HepG2 (cell line): ENCODE results near the gene DCPS. TPM values are rescaled to one million over a fixed set of nuclear protein-coding genes. Genes with fewer than 3 reads are reported as not detected.

Source experiments
- AGO2 ChIP-seq: fragments of 200-400 bp; formaldehyde crosslinking; optimal IDR thresholded peaks from 2 replicates; pipeline ENCODE3; 2017; ENCODE audit warnings: mild to moderate bottlenecking, low read depth, low read length, moderate library complexity
- CHD4 ChIP-seq: fragments of 200-600 bp; sonication (generic); IDR thresholded peaks from 2 replicates; pipeline ENCODE4 v1.7.0; 2017; ENCODE audit warnings: mild to moderate bottlenecking, low read length, borderline replicate concordance
- EP300 ChIP-seq, 3 experiments: sonication (generic) in 1 of 3; formaldehyde crosslinking in 1 of 3; IDR thresholded peaks; 2 replicates each; pipeline versions ENCODE4 v1.5.1 to v1.6.1; 2011 to 2020; ENCODE audit warnings: low read depth in 2 of 3, low read length in 2 of 3, borderline replicate concordance in 1 of 3, improper control_type of control experiment in 1 of 3, mild to moderate bottlenecking in 1 of 3, missing genetic modification reagents in 1 of 3, moderate library complexity in 1 of 3
- HDAC1 ChIP-seq: sonication (generic); formaldehyde crosslinking; IDR thresholded peaks from 2 replicates; pipeline ENCODE4 v1.5.1; 2020; ENCODE audit warnings: mild to moderate bottlenecking, missing genetic modification reagents
- KLF16 ChIP-seq, 2 experiments: sonication (generic) in 1 of 2; formaldehyde crosslinking in 1 of 2; IDR thresholded peaks; 2 replicates each; pipeline versions ENCODE4 v1.6.1 to v1.8.0; 2016 to 2023; ENCODE audit warnings: missing genetic modification reagents in 2 of 2, missing compliant biosample characterization in 1 of 2
- MEIS1 ChIP-seq: sonication (generic); formaldehyde crosslinking; IDR thresholded peaks from 2 replicates; pipeline ENCODE4 v1.9.0; 2021; ENCODE audit warnings: mild to moderate bottlenecking, missing genetic modification reagents, moderate library complexity, borderline replicate concordance
- MEIS2 ChIP-seq: sonication (generic); formaldehyde crosslinking; IDR thresholded peaks from 2 replicates; pipeline ENCODE4 v1.9.0; 2021; ENCODE audit warnings: mild to moderate bottlenecking, missing genetic modification reagents
- SMAD1 ChIP-seq: sonication (generic); formaldehyde crosslinking; IDR thresholded peaks from 2 replicates; pipeline ENCODE4 v1.4.0; 2020; ENCODE audit warnings: missing genetic modification reagents, low read depth, mild to moderate bottlenecking, borderline replicate concordance
- SMAD3 ChIP-seq: sonication (generic); formaldehyde crosslinking; IDR thresholded peaks from 2 replicates; pipeline ENCODE4 v1.4.0; 2020; ENCODE audit warnings: missing genetic modification reagents
- ZNF263 ChIP-seq: sonication (generic); formaldehyde crosslinking; IDR thresholded peaks from 2 replicates; pipeline ENCODE4 v1.4.0; 2020; ENCODE audit warnings: missing genetic modification reagents
- ZNF451 ChIP-seq: sonication (generic); formaldehyde crosslinking; IDR thresholded peaks from 2 replicates; pipeline ENCODE4 v1.5.0; 2020; ENCODE audit warnings: mild to moderate bottlenecking, missing genetic modification reagents
- ZNF615 ChIP-seq: sonication (generic); formaldehyde crosslinking; IDR thresholded peaks from 2 replicates; pipeline ENCODE4 v1.5.0; 2020; ENCODE audit warnings: mild to moderate bottlenecking, missing genetic modification reagents, borderline replicate concordance
- polyA plus RNA-seq, 8 experiments: library from polyadenylated mRNA; depleted of rRNA in 3 of 8; stranded (reverse) in 7 of 8; unstranded in 1 of 8; fragments of >200 nt; fragmentation: Illumina TruSeq in 4 of 8; extraction: Trizol in 4 of 8; gene quantifications; 2 replicates each; pipeline versions ENCODE4 v1.2.1 to v1.2.3, GENCODE V29; 2011 to 2016; ENCODE audit warnings: low read depth in 4 of 8, missing spikeins in 1 of 8, mixed read lengths in 1 of 8; ENCODE audit not compliant: insufficient read depth in 1 of 8
- total RNA-seq, 5 experiments: library from RNA; depleted of rRNA; stranded (reverse); fragments of >200 nt; fragmentation: Illumina TruSeq; extraction: Trizol; gene quantifications; 2 replicates each; pipeline ENCODE4 v1.2.3, GENCODE V29; 2016; ENCODE audit warnings: low read depth in 1 of 5
- TF ChIP-seq, protein P1 (sequence below): sonication (generic); formaldehyde crosslinking; IDR thresholded peaks from 2 replicates; pipeline ENCODE4 v1.5.1; 2020; ENCODE audit warnings: missing genetic modification reagents, mild to moderate bottlenecking, borderline replicate concordance
- TF ChIP-seq, protein P2 (sequence below): IDR thresholded peaks from 2 replicates; pipeline ENCODE4 v1.6.1; 2012; ENCODE audit warnings: inconsistent platforms
- TF ChIP-seq, protein P3 (sequence below): sonication (generic); formaldehyde crosslinking; IDR thresholded peaks from 2 replicates; pipeline ENCODE4 v1.4.0; 2020; ENCODE audit warnings: missing genetic modification reagents
- TF ChIP-seq, protein P4 (sequence below): sonication (generic); formaldehyde crosslinking; IDR thresholded peaks from 2 replicates; pipeline ENCODE4 v1.5.1; 2020; ENCODE audit warnings: mild to moderate bottlenecking, moderate library complexity, missing genetic modification reagents
- TF ChIP-seq, protein P5 (sequence below): fragments of 450-650 bp; IDR thresholded peaks from 2 replicates; pipeline ENCODE4 v1.6.1; 2016
- TF ChIP-seq, protein P6 (sequence below): sonication (generic); formaldehyde crosslinking; IDR thresholded peaks from 2 replicates; pipeline ENCODE4 v1.8.1; 2023; ENCODE audit warnings: missing genetic modification reagents, mild to moderate bottlenecking, borderline replicate concordance
- TF ChIP-seq, protein P7 (sequence below): sonication (generic); formaldehyde crosslinking; IDR thresholded peaks from 2 replicates; pipeline ENCODE4 v1.4.0; 2020; ENCODE audit warnings: missing genetic modification reagents

The DCPS gene
- total and polyA plus RNA-seq, 2 of the 13 experiments (the other 11 are each of a cell fraction or from before 2014, with no cell fraction given): 21.9 to 22.5 TPM

DNA sequence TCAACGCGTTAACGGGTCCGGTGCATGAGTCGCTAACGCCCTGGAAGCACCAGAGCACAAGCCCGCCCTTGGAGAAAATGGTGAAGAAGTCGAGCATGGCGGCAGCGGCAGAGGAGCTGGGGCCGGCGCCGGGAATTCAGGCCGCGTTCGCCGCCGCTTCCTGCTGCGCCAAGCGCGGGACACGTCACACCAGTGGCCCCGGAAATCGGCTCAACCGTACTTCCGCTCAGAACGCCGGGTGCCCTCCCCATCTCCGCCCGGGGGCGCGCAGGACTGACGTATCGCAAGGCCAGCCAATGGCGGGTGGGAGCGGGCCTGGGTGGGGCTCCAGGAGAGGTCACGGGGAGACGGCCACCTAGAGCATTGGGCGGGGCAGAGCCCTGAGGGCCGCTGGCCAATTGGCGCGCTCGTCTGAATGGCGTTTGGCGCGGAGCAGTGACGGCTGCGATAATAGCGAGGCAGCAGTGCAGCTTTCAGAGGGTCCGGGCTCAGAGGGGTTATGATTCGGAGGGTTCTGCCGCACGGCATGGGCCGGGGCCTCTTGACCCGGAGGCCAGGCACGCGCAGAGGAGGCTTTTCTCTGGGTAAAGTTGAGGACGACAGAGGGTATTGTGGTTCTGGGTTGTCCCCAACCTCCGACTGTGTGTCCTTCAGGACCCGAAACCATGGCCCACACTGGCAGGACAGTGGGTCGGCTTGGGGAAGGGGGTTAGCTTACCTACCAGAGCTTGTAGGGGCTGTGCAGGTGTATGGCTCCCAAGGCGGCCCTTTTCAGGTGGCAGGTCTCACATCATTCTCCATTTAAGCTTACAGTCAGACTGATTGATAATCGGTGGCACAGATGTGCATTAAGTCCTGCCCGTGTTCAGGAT, 34.9 kb upstream of the DCPS start, which contains the start of the genes FOXRED1 and SRPRA (continued):
- TF ChIP-seq EP300 (IDR thresholded peaks at IDR 0.05; ENCODE audit: low read depth in 2 of 2, low read length in 2 of 2) (peak in 1 of 2 experiments; percentile 46; a peak in 1 of 4 replicates), EP300 (CRISPR knock-in tag; IDR thresholded peaks at IDR 0.05; ENCODE audit: borderline replicate concordance) (no peak), SMAD1 (no peak), HDAC1 (CRISPR knock-in tag) (peak; percentile 99), ZNF263 (no peak), KLF16 (CRISPR knock-in tag; IDR thresholded peaks at IDR 0.05) (peak in 1 of 2 experiments; percentile 89; a peak in 1 of 4 replicates), SMAD3 (no peak), ZNF615 (CRISPR knock-in tag) (no peak), ZNF451 (CRISPR knock-in tag) (peak; percentile 72; the same call in 1 of the 2 replicates), CHD4 (no peak), MEIS1 (CRISPR knock-in tag) (peak; percentile 75; the same call in 1 of the 2 replicates), AGO2 (peak; percentile 57), MEIS2 (CRISPR knock-in tag) (peak; percentile 46; the same call in 1 of the 2 replicates)
- TF ChIP-seq, protein P1, sequence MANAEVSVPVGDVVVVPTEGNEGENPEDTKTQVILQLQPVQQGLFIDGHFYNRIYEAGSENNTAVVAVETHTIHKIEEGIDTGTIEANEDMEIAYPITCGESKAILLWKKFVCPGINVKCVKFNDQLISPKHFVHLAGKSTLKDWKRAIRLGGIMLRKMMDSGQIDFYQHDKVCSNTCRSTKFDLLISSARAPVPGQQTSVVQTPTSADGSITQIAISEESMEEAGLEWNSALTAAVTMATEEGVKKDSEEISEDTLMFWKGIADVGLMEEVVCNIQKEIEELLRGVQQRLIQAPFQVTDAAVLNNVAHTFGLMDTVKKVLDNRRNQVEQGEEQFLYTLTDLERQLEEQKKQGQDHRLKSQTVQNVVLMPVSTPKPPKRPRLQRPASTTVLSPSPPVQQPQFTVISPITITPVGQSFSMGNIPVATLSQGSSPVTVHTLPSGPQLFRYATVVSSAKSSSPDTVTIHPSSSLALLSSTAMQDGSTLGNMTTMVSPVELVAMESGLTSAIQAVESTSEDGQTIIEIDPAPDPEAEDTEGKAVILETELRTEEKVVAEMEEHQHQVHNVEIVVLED (CRISPR knock-in tag): peak; percentile 93
- TF ChIP-seq, protein P2, sequence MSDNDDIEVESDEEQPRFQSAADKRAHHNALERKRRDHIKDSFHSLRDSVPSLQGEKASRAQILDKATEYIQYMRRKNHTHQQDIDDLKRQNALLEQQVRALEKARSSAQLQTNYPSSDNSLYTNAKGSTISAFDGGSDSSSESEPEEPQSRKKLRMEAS: peak; percentile 74
- TF ChIP-seq, protein P3, sequence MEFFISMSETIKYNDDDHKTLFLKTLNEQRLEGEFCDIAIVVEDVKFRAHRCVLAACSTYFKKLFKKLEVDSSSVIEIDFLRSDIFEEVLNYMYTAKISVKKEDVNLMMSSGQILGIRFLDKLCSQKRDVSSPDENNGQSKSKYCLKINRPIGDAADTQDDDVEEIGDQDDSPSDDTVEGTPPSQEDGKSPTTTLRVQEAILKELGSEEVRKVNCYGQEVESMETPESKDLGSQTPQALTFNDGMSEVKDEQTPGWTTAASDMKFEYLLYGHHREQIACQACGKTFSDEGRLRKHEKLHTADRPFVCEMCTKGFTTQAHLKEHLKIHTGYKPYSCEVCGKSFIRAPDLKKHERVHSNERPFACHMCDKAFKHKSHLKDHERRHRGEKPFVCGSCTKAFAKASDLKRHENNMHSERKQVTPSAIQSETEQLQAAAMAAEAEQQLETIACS: no peak
- TF ChIP-seq, protein P4, sequence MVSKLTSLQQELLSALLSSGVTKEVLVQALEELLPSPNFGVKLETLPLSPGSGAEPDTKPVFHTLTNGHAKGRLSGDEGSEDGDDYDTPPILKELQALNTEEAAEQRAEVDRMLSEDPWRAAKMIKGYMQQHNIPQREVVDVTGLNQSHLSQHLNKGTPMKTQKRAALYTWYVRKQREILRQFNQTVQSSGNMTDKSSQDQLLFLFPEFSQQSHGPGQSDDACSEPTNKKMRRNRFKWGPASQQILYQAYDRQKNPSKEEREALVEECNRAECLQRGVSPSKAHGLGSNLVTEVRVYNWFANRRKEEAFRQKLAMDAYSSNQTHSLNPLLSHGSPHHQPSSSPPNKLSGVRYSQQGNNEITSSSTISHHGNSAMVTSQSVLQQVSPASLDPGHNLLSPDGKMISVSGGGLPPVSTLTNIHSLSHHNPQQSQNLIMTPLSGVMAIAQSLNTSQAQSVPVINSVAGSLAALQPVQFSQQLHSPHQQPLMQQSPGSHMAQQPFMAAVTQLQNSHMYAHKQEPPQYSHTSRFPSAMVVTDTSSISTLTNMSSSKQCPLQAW: peak; percentile 82
- TF ChIP-seq, protein P5, sequence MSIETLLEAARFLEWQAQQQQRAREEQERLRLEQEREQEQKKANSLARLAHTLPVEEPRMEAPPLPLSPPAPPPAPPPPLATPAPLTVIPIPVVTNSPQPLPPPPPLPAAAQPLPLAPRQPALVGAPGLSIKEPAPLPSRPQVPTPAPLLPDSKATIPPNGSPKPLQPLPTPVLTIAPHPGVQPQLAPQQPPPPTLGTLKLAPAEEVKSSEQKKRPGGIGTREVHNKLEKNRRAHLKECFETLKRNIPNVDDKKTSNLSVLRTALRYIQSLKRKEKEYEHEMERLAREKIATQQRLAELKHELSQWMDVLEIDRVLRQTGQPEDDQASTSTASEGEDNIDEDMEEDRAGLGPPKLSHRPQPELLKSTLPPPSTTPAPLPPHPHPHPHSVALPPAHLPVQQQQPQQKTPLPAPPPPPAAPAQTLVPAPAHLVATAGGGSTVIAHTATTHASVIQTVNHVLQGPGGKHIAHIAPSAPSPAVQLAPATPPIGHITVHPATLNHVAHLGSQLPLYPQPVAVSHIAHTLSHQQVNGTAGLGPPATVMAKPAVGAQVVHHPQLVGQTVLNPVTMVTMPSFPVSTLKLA: 0 out of 2 replicates have a peak, but pooled peaks have one; percentile 44
- TF ChIP-seq, protein P6, sequence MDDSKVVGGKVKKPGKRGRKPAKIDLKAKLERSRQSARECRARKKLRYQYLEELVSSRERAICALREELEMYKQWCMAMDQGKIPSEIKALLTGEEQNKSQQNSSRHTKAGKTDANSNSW (CRISPR knock-in tag): peak; percentile 85; the same call in 1 of the 2 replicates
- TF ChIP-seq, protein P7, sequence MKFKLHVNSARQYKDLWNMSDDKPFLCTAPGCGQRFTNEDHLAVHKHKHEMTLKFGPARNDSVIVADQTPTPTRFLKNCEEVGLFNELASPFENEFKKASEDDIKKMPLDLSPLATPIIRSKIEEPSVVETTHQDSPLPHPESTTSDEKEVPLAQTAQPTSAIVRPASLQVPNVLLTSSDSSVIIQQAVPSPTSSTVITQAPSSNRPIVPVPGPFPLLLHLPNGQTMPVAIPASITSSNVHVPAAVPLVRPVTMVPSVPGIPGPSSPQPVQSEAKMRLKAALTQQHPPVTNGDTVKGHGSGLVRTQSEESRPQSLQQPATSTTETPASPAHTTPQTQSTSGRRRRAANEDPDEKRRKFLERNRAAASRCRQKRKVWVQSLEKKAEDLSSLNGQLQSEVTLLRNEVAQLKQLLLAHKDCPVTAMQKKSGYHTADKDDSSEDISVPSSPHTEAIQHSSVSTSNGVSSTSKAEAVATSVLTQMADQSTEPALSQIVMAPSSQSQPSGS (CRISPR knock-in tag): peak; percentile 76
